OCI-LY7 (cell line): Measurements from ENCODE around the gene TRIP6. TPM values are rescaled to one million over a fixed set of nuclear protein-coding genes. Genes with fewer than 3 reads are reported as not detected.

ENCODE experiments used
- BruUV-seq: library from RNA; stranded (reverse); fragments of 400-500 nt; replicated peaks from 2 replicates; lab custom pipeline; 2021; lab: Mats Ljungman, UMichigan
- CTCF ChIA-PET: fragments of 300-600 bp; sonication (Branson Sonifier 250); formaldehyde crosslinking; loops from one replicate; lab custom pipeline; 2022; ENCODE audit warnings: antibody characterized with exemption; ENCODE audit not compliant: unreplicated experiment; lab: Charles Lee
- POLR2A ChIA-PET: fragments of 300-600 bp; sonication (Branson Sonifier 250); formaldehyde crosslinking; loops from one replicate; lab custom pipeline; 2022; ENCODE audit warnings: antibody characterized with exemption; lab: Charles Lee
- DNase-seq: peaks from one replicate; pipeline ENCODE4 v3.0.0-alpha.2; 2015; ENCODE audit warnings: low spot score
- H2AFZ ChIP-seq: fragments of 200-600 bp; sonication (generic), shearing (Covaris generic); 2 replicates; pipeline ENCODE4 v1.6.1; 2014; ENCODE audit warnings: mild to moderate bottlenecking, antibody characterized with exemption, low read length, moderate library complexity
- H3K27ac ChIP-seq: fragments of 200-600 bp; sonication (generic); 2 replicates; pipeline ENCODE4 v1.5.1; 2014; ENCODE audit warnings: mixed run types, low read depth, mild to moderate bottlenecking, moderate library complexity, low read length, inconsistent platforms; ENCODE audit not compliant: poor library complexity, severe bottlenecking
- H3K36me3 ChIP-seq: fragments of 200-600 bp; sonication (generic); 2 replicates; pipeline ENCODE4 v1.6.1; 2014; ENCODE audit warnings: mild to moderate bottlenecking, antibody characterized with exemption, low read length, moderate library complexity, mixed read lengths; ENCODE audit not compliant: insufficient read depth
- H3K4me1 ChIP-seq: fragments of 200-600 bp; sonication (generic); 2 replicates; pipeline ENCODE4 v1.5.1; 2014; ENCODE audit warnings: mild to moderate bottlenecking, low read length; ENCODE audit not compliant: insufficient read depth, poor library complexity, severe bottlenecking
- H3K4me2 ChIP-seq: fragments of 200-600 bp; sonication (generic); 2 replicates; pipeline ENCODE4 v1.6.1; 2014; ENCODE audit warnings: mild to moderate bottlenecking, low read length
- H3K4me3 ChIP-seq: fragments of 200-600 bp; sonication (generic); 2 replicates; pipeline ENCODE4 v1.5.1; 2014; ENCODE audit warnings: mild to moderate bottlenecking, low read depth, low read length; ENCODE audit not compliant: poor library complexity, severe bottlenecking
- H3K79me2 ChIP-seq: fragments of 200-600 bp; sonication (generic); 2 replicates; pipeline ENCODE4 v1.6.1; 2016; ENCODE audit warnings: low read depth, mild to moderate bottlenecking, low read length, moderate library complexity, mixed read lengths; ENCODE audit not compliant: insufficient read depth
- H3K9me2 ChIP-seq: fragments of 200-600 bp; sonication (generic); 2 replicates; pipeline ENCODE4 v1.6.1; 2016; ENCODE audit warnings: mild to moderate bottlenecking, low read length, mixed read lengths; ENCODE audit not compliant: insufficient read depth
- H3K9me3 ChIP-seq: fragments of 200-600 bp; sonication (generic); 2 replicates; pipeline ENCODE4 v1.6.1; 2014; ENCODE audit warnings: mild to moderate bottlenecking, mixed run types, low read length, mixed read lengths
- H4K20me1 ChIP-seq: fragments of 200-600 bp; sonication (generic); 2 replicates; pipeline ENCODE4 v1.6.1; 2014; ENCODE audit warnings: mild to moderate bottlenecking, antibody characterized with exemption, low read length, moderate library complexity, mixed read lengths; ENCODE audit not compliant: insufficient read depth
- CTCF ChIP-seq: fragments of 200-600 bp; sonication (generic); conservative IDR thresholded peaks from 2 replicates; pipeline ENCODE4 v1.5.1; 2014; ENCODE audit warnings: mild to moderate bottlenecking, antibody characterized with exemption, low read length, moderate library complexity, mixed read lengths
- EZH2phosphoT487 ChIP-seq: fragments of 200-600 bp; sonication (generic); IDR thresholded peaks from 2 replicates; pipeline ENCODE4 v1.6.1; 2018; ENCODE audit warnings: low read depth, borderline replicate concordance, mild to moderate bottlenecking, mixed run types, antibody characterized with exemption, low read length, moderate library complexity, mixed read lengths
- intact Hi-C: fragments of 100-400 bp; cut with micrococcal nuclease; formaldehyde crosslinking; loops from one replicate; pipeline ENCODE4 v1.10.0; 2022; ENCODE audit not compliant: unreplicated experiment
- total RNA-seq, 2 experiments: library from RNA; depleted of rRNA in 1 of 2; stranded (reverse); fragments of >200 nt in 1 of 2; shearing (Covaris generic) in 1 of 2; gene quantifications; 2 replicates each; pipeline ENCODE4 v1.2.3, GENCODE V29; 2014 to 2022

The TRIP6 gene
- total RNA-seq, 2 experiments from 2014 or later, result 3.1 to 3.3 TPM

DNA sequence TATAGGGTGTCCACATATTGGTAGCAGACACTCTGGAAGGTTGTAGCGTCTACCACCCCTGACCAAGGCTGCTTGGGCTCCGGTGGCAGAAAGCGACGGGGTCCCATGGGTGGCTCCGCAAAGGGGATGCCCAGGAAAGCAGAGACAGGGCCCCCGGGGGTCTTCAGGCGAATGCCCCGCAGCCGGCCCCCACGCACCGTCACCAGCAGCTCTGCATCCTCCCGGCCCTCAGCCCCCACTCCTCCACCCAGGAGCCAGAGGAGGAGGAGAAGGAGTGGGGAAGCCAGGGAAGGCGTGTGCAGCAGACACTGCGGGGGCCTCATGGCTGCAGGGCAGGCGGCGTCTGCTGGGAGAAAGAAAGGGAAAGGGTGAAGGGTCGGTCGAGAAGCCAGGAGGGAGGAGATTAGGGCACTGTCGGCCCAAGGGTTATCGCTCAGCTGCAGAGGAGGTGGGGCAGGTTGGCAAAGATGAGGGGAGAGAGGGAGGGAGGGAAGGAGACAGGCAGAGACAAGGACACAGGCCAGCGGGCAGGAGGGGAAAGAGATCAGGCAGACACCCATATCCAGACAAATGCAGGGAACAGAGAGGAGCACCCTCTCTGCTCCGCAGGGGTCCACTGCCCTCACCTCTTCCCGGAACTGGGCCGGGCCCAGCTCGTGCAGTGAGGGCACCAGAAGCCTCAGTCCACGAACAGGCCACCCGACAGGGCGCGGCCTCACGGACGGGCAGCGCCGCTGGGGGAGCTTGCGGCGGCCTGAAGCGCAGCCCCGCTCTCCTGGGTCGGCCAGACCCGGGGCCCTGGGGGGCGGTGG is 26.9 kb downstream of the TRIP6 start:
- Histone ChIP-seq H4K20me1 (no peaks in the 10 kb centered on the region), H3K9me2 (no peaks in the 10 kb centered on the region), H3K4me1 (peaks cover 17% of the 10 kb centered on the region), H2AFZ (no peak overlapping the region), H3K79me2 (no peaks in the 10 kb centered on the region), H3K36me3 (peaks cover 2% of the 10 kb centered on the region), H3K27ac (no peak overlapping the region), H3K9me3 (no peaks in the 10 kb centered on the region), H3K4me2 (no peak overlapping the region), H3K4me3 (no peak overlapping the region)
- no peak for DNase-seq
- BruUV-seq, result no TSS peak
- no peak for TF ChIP-seq EZH2phosphoT487
- no peak for TF ChIP-seq CTCF
- POLR2A ChIA-PET, result no interaction called here
- intact Hi-C loops, result loop anchor here (2.0 kb wide), 1 partner anchor 245 kb away; no protein-coding TSS in a partner anchor
- CTCF ChIA-PET, result no interaction called here

DNA sequence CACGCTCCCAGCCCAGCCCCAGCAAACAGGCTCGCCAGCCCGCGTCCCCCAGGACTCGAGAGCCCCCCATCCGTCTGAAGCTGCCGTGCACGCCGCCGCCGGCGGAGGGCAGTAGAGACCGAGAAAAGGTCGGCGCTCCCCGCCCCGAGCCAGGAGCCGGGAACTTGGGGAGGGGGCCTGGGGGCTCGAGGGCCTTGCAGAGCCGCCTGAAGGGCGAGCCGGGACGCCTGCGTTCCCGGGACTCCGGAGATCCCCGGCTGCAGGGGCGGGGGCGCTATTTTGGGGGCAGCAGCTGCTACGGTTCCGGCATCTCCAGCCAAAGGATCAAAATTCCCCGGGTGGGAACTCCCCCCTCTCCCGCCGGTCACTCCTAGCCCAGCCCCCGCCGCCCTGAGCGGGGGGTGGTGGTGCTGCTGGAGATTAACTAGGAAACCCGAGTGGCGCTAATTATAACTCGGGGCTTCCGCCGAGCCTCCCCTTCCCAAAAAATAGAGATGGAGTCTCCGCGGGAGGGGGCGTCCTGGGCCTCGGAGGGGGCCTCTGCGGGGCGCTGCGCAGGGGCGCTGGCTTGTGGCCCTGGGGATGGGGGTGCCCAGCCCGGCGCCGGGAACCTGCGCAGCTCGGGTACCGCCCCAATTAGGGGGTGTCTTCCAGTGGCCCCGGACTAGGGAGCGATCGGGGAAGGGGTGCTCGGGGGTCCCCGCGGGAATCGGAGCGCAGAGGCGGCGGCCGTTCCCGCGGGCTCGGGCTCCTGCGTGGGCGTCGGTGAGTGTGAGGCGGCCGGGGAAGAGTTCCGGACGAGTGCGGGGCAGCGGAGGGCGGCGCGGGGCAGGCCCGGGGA is 27.9 kb downstream of the TRIP6 start:
- H2AFZ ChIP-seq, result no peak overlapping the region
- BruUV-seq, result no TSS peak
- H3K4me2 ChIP-seq, result peak overlapping the region; percentile 62
- peak; percentile 49 for DNase-seq
- H3K4me3 ChIP-seq, result peak overlapping the region; percentile 48
- H3K27ac ChIP-seq, result no peak overlapping the region
- POLR2A ChIA-PET, result no interaction called here
- peaks cover 12% of the 10 kb centered on the region for H3K4me1 ChIP-seq
- TF ChIP-seq CTCF (peak; percentile 85), EZH2phosphoT487 (no peak)
- CTCF ChIA-PET, result no interaction called here
- no peaks in the 10 kb centered on the region for H3K9me3 ChIP-seq
- no peaks in the 10 kb centered on the region for H3K9me2 ChIP-seq
- intact Hi-C loops, result loop anchor here (2.0 to 5.0 kb wide), 2 partner anchors 182 to 244 kb away; no protein-coding TSS in a partner anchor
- H3K79me2 ChIP-seq, result no peaks in the 10 kb centered on the region
- H3K36me3 ChIP-seq, result no peaks in the 10 kb centered on the region
- H4K20me1 ChIP-seq, result no peaks in the 10 kb centered on the region
